ENCODE data around the gene CTBP1.

DNA sequence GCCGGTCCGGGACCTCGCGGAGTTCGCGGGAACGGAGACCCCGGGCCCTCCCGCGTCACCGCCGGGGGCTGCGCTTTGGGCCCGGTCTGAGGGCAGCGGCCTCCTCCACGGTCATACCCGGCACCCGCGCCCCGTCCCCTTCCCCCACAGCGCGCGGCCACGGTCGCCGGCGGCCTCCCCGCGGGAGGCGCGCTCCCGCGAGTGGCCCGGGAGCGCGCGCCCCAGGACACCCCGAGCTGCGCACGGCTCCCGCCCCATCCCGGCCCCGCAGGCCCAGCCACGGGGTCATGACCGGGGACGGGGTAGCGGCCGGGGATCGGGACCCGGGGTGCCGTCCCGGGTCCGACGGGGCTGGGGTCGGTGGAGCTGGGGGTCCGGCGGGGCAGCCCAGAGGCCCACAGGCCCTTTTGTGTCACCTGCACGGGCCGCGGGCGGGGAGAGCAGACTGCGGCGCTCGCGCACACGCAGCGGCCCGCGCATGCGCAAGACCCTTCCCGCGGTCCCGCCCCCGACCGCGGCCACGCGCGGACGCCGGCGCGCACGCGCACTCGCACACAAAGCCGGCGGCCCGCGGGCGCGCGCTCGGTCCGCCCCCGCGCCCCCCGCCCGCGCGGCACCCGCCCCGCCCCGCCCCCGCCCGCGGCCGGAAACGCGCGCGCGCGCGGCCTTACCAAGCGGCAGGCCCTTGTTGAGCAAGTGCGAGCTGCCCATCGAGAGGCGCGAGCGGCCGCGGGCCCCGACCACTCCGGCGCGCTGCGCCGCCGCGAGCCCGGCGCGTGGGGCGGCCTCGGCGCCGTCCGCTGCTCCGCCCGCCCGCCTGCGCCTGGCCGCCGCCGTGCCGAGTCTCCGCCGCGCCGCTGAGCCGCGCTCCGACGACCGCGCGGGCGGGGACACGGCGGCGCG is at the start of gene CTBP1:
- TF ChIP-seq, protein P1, sequence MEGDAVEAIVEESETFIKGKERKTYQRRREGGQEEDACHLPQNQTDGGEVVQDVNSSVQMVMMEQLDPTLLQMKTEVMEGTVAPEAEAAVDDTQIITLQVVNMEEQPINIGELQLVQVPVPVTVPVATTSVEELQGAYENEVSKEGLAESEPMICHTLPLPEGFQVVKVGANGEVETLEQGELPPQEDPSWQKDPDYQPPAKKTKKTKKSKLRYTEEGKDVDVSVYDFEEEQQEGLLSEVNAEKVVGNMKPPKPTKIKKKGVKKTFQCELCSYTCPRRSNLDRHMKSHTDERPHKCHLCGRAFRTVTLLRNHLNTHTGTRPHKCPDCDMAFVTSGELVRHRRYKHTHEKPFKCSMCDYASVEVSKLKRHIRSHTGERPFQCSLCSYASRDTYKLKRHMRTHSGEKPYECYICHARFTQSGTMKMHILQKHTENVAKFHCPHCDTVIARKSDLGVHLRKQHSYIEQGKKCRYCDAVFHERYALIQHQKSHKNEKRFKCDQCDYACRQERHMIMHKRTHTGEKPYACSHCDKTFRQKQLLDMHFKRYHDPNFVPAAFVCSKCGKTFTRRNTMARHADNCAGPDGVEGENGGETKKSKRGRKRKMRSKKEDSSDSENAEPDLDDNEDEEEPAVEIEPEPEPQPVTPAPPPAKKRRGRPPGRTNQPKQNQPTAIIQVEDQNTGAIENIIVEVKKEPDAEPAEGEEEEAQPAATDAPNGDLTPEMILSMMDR (conservative IDR thresholded peaks at IDR 0.05; ENCODE audit: low read depth, low read length) = no peak
- no peak for TF ChIP-seq EZH2 (IDR thresholded peaks at IDR 0.05; ENCODE audit: borderline replicate concordance, low read depth, low read length, poor library complexity, severe bottlenecking)

All from A673 (cell line).